HuH-7 (cell line): ENCODE data around the gene SRA1.
"Not testable (repeated sequence)": the region's sequence is repeated elsewhere in the genome, so short reads cannot be mapped to it uniquely, and the experiment has no call there.

ENCODE experiments used
- DNase-seq: peaks from one replicate; pipeline ENCODE4 v3.0.0; 2011; ENCODE audit warnings: low spot score

Gene SRA1

DNA sequence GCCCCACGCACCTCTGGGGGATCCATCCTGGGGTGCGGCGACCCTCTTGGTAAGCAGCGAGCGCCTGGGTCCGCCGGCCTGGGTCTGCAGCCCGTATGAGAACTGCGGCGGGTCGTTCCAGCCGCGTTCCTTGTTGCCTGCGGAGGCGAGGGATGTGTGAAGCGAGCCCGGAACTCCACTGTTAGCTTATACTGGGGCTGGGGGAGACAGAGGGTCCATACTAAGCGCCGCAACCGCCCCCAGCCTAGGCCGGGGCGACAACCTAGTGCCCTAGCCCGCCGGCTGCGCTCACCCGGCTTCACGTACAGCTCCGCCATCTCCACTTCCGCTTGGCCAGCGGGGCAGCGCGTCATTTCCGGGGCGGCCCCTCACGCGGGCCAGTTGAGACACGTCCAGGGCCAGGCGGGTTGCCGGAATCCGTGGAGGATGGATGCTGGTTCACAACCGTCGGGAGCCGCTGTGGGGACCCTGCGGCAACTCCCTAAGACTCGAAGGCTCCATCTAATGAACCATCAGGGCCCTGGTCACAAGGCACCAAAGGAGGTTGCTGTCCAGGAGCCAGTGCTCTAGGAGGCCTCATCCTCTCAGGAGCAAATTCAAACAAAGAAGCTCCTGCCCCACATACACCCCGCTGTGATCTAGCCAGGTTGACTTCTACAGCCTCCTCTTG is at the start of gene SRA1:
Gene SRA1 (minus strand): TSS at position 338 of the 670 bp plus-strand sequence. CDS start 21 bp downstream, at position 317.
- peak; percentile 96 for DNase-seq

DNA sequence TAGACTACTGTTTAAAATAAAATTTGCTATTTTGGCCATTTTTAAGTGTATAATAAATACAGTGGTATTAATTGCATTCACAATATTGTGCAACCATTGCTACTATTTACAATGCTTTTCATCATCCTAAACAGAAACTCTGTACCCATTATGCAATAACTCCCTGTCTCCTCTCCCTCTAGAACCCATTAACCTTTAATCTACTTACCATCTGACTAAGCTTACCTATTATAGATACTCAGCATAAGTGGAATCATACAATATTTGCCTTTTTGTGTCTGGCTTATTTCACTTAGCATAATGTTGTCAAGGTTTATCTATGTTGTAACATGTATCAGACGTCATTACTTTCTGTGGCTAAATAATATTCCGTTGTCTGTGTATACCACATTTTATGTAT is 49.8 kb upstream of the SRA1 start:
- DNase-seq = no peak

DNA sequence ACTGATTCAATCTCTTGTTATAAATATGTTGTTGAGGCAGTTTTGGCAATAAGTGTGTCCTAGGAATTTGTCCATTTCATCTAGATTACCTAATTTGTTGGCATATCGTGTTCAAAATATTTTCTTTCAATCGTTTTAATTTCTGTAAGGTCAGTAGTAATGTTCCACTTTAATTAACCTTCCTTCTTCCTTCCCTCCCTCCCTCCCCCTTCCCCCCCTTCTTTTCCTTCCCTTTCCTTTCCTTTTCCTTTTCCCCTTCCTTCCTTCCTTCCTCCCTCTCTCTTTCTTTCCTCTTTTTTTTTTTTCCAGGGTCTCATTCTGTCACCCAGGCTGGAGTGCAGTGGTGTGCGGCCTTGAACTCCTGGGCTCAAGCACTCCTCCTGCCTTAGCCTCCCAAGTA is 48.6 kb upstream of the SRA1 start:
- DNase-seq = no peak

DNA sequence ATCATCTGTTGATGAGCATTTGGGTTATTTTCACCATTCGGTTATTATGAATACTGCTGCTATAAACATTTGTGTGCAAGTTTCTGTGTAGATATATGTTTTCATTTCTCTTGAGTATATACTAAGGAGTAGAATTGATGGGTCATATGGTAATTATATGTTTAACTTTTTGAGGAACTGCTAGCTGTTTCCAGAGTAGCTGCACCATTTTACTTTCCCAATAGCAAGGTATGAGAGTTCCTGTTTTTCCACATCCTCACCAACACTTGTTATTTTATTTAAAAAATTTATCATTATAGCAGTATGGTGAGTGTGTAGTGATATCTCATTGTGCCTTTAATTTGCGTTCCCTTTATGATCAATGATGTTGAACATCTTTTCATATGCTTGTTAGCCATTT is 46.5 kb upstream of the SRA1 start:
- no peak for DNase-seq

DNA sequence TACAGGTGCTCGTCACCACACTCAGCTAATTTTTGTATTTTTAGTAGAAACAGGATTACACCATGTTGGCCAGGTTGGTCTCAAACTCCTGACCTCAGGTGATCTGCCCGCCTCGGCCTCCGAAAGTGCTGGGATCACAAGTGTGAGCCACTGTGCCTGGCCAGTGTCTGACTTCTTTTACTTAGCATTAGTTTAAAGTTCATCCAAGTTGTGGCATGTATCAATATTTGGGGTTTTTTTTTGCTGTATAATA is 46.1 kb upstream of the SRA1 start:
- DNase-seq = not testable (repeated sequence)

DNA sequence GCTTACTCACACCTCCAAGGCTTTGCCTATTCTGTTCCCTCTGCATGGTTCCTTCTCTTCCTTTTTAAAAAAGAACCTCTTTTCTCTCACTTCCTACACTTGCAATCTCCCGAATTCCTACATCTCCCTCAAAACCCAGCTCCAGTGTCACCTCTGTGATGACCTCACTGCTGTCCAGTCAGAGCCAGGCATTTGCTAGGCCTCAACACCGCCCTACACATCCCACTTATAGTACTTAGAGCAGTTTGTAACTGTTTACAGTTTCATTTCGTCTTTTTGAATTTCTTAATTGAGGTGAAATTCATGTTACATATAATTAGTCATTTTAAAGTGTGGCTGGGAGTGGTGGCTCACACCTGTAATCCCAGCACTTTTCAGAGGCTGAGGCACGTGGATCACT is 44.9 kb upstream of the SRA1 start:
- DNase-seq = no peak

DNA sequence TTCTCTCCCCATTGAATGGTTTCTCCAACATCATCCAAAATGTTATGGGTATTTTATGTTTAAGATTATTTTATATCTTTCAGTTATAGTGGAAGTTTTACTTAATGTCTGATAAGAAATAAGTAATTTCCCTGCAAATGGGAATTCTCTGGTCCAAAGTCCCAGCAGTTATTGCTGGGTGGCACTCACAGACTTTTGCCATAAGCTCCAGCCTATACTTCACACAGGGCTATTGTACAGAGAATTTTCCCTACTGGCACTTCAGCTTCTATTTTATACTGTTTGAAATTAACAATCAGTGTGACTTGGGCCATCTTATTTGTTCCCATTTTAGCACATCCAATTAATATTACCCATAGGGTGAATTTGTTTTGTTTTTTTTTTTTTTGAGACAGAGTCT is 42.8 kb upstream of the SRA1 start:
- DNase-seq = no peak

DNA sequence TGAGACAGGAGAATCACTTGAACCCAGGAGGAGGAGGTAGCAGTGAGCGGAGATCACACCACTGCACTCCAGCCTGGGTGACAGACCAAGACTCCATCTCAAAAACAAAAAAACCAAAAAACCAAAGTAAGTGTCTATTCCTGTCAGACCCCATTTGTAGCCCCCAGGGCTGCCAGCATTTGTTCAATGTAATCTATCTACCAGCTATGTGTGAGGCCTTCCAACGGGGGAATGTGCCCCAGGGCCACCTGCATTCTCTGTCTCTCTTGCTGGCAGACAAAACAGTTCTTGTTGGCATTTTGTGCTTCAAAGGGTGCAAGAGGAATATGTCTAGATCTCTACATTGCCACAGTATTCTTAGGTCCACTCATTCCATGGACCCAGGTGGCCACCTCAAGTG is 41.6 kb upstream of the SRA1 start:
- no peak for DNase-seq

DNA sequence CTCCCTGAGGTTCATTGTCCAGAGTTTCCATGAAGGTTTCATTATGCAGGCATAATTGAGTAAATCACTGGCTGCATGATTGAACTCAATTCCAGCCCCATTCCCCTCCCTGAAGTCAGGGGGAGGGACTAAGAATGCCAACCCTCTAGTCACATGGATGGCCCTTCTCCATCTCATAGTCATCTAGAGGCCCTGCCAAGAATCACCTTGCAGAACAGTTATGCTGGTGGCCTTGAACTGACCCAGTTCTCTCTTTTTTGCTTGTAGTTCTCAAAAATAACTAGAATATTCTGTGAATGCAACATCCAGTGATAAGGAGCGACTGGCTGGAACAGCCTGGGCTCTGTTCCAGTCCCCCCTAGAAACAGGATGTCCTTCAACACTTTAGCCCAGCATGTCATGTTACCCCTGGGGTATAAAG is 39.1 kb upstream of the SRA1 start:
- no peak for DNase-seq

DNA sequence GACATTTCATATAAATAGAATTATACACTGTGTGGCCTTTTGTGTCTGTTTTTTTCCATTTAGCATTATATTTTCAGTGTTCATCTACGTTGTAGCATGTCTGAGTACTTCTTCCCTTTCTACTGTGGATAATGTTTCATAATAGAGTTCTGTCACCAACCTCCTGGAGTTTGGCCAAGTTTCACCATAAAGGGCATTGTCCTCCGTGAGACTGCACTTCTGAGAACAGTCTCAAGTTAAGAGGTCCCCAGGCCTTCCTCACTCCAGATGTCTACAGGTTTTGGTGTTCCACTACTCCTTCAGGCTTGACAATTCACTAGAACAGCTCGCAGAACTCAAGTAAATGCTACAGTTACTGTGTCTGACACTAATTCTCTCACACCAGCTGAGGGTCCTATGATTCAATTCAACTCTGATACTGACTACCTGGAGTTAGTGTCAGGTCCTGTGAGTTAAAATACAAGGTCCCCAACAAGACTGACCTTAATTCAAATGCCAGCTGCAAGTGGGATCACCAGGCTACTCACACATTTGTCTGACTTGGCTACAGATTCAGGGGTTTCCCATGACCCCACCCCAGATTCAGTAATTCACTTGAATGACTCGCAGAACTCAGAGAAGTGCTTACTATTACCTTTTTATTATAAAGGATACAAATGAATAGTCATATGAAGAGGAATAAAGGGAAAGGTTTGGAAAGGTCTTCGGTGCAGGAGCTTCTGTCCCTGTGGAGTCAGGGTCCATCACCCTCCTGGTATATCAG is 38.4 kb upstream of the SRA1 start:
- no peak for DNase-seq

DNA sequence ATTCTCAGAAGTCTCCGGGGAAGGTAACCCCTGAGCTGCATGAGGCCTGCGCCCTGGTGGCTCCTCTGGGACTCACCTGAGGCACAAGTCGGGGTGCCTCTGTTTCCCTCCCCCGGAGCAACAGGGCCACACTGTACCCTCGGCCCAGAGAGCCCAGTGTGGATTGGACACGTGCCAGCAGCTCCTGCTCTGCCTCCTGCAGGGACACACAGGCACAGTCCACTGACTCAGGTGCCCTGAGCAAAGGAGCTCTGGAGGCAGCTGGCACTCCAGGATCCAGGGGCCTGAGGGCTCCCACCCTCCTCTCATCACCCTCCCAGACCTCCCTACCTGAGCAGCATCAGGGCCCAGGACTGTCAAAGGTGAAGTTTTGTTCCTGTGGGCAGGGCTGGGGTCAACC is 36.9 kb upstream of the SRA1 start:
- no peak for DNase-seq

DNA sequence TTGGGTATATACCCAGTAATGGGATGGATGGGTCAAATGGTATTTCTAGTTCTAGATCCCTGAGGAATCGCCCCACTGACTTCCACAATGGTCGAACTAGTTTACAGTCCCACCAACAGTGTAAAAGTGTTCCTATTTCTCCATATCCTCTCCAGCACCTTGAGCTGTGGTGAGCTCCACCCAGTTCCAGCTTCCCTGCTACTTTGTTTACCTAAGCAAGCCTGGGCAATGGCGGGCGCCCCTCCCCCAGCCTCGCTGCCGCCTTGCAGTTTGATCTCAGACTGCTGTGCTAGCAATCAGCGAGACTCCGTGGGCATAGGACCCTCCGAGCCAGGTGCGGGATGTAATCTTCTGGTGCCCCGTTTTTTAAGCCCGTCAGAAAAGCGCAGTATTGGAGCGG is 35.8 kb upstream of the SRA1 start:
- DNase-seq = not testable (repeated sequence)

DNA sequence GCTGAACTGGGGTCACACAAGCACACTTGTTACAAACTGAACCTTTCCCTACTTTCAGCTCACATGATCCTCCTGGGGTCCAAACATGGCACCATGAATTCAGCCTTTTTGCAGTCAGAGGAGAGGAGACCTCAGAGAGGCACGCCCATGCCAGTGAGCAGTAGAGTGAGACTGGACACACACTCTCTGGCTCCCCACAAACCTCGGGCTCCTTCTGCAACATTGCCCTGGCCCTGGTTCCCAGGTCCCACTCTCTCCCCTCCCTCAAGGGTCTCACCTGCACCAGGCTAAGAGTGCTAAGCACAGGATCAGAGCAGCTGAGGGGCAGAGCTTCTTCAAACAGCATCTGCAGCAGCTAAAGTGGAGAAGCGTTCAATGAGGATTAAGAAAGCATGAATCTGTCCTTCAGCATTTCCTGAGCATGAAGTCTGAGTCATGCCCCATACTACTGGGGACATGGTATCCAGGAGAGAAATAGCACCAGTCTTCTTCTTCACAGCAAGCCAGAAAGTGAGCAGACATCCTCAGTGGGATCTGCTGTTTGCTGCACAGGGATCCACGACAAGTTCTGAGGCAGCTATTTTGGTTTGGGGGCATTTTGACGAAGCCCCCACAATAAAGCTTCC is 34.6 kb upstream of the SRA1 start:
- no peak for DNase-seq

DNA sequence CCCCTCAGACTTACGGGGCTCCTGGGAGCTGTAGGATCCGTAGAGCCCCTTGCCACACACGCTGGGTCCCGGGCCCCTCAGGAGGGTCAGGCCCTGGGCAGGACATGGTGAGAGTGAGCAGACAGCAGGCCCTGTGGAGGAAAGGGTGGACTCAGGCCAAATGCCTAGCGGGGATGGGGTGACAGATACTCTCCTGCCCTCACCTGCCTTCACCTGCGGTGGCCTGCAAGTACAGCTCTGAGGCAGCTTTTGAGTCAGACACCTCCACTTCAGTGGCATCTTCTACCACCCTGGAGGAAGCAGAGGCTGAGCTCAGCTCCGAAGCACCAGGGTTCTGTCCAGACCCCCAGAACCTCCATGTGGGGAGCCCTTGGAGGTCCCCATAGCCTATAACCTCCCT is 33.6 kb upstream of the SRA1 start:
- DNase-seq = no peak

DNA sequence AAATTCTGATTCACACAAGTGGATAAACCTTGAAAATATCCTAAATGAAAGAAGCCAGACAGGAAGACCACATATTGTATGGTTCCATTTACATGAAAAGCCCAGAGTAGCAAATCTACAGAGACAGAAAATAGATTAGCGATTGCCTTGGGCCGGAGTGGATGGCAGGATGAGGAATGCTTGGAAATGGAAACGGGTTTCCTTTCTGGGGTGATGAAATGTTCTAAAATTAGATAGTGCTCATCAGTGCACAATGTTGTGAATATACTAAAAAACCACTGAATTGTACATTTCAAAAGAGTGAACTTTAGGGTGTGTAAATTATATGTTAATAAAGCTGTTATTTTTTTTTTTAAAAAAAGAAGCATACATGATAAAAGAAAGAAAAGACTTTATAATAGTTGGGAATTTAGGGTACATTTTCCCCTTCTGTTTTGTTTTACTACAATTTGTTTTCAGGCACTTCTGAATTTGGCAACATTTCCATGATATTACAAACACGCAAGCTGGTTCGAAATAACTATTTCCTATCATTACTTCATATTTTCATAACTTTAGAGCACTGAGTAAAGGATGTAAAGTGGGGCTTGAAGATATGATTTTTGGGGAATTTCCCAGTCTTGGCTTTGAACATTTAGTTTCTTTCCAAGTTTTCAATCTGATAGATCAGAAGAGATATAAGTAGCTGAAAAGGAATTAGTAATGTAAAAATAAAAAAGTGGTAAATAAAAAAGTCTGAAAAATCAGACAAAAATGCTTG is 31.2 kb upstream of the SRA1 start:
- DNase-seq = no peak

DNA sequence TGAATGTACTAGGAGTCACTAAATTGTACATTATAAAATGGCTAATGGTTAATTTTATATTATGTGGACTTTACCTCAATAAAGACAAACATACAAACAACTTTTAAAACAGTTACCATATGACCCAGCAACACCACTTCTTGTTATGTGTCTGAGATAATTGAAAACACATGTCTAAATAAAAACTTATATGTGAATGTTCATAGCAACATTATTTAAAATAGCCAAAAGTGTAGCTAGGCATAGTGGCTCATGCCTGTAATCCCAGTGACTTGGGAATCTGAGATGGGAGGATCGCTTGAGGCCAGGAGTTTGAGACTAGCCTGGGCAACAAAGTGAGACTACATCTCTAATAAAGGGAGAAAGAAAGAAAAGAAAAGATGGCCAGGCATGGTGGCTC is 30.2 kb upstream of the SRA1 start:
- DNase-seq = no peak

DNA sequence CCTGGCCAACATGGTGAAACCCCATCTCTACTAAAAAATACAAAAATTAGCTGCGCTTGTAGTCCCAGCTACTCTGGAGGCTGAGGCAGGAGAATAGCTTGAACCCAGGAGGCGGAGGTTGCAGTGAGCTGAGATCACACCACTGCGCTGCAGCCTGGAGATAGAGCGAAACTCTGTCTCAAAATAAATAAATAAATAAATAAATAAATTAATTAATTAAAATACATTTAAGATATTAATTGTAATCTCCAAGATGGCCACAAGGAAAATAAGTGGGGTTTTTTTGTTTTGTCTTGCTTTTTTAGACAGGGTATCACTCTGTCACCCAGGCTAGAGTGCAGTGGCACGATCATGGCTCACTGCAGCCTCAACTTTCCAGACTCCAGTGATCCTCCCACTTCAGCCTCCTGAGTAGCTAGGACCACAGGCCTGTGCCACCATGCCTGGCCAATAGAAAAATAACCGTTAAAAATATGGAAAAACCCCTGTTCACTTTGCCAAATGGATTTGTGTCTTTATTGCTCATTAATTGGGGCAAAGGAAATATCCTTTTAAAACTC is 22.0 kb upstream of the SRA1 start:
- DNase-seq = not testable (repeated sequence)

DNA sequence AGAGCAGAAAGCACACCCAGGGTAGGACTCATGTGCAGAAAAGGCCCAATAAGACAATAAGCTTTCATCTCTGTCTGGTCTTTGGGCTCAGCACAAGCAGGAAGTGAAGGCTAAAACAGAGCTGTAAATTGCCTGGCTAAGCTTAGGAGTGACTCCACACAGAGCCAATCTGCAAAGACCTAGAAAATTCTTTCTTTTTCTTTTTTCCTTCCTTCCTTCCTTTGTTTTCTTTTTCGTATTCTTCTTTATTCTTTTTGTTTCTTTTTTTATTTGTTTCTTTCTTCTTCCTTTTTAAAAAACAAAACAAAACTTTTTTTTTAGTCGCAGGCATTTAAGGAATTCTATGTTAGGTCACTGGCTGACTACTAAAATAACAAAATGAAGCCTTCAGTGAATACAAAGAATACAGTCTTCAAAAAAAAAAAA is 19.5 kb upstream of the SRA1 start:
- DNase-seq = no peak

DNA sequence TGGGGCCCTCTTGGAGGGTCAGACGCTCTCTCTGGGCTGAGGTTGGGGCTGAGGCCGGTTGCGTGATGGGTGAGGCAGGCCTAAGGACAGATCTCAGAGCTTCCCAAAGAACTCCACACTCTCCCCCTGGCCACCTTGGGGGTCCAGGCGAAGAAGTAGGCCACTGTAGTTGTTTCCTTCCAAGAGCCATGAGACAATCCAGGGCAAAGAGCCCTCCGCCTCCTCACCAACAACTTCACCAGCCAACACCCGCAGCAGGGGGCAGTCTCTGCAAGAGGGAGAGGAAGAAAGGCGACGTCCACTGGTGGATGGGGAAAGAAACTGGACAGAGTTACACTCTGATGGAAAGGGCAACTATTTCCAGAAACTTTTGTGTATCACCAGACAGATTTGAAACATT is 18.0 kb upstream of the SRA1 start:
- peak; percentile 53 for DNase-seq

DNA sequence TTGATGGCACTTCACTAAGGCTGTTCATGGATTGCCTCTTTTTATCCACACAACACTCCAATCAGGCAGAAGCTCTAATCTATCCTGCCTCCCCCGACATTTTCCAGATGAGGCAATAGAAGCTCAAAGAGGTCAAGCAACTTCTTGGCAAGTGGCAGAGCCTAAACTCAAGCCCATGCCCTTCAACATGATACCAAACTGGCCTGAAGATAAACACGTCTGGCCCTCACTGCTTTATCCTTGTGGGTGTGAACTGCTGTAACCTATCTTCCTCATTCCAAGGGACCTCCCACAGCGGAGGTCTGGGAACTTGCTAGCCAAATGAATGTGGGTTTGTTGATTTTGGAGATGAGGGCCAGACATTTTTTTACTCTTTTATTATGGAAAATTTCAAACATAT is 16.9 kb upstream of the SRA1 start:
- DNase-seq = no peak

DNA sequence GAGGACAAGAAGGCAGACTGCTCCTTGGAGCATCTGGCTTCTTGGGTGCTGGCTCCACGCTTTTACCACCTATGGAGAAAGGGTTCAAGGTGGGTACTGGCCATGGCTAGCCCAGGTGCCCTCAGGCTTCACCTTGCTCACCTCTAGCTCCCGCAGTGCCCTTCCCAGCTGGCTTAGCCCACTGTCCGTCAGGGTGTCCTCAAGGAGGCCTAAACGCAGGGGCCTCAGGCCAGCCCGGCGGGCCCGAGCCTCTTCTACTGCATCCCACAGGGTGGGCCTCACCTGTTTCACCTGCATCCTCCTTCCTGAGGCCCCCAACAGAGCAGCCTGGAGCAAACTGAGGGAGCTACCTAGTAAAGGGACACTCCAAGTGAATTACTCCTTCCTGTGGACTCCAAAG is 16.4 kb upstream of the SRA1 start:
- no peak for DNase-seq

DNA sequence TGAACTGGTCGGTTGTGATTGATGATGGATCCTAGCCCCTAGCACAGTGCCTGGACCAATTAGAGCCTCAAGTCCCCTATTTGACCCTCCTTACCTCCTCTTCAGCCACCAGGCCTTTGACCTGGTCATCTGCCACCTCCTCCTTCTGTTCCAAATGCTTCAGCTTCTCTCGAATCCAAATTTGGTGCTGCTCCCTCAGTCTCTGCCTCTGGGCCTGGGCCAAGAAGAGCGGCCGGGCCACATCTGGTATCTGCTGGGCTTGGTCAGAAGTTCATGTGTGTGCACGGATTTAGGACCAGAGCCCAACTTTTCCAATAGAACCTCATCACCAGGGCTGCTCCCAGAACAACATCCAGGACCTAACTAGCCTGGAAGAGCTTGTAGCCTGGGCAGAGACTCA is 13.8 kb upstream of the SRA1 start:
- DNase-seq = no peak

DNA sequence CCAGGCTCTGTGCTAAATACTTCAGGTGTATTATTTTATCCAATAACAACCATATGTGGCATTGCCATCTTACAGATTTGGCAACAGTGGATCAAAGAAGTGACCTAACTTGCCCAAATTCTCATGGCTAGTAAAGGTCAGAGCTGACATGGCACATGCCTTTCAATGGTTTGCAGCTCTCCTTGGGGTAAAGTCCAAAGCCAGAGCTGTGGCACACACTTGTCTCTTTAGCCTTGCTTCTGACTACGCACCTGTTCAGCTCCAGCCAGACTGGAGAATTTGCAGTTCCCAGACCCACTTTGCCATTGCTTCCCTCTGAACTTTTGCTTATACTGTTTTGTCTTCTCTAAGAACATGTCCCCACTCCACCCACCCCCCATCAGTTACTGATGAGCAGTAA is 13.2 kb upstream of the SRA1 start:
- DNase-seq = no peak
